GM18526 (cell line): Measurements from ENCODE around the gene KIF25.

Experiments
- POLR2A ChIP-seq: IDR thresholded peaks from 3 replicates; pipeline ENCODE4 v1.6.1; 2011; ENCODE audit not compliant: insufficient read length; ENCODE audit errors: extremely low read depth

Gene KIF25

DNA sequence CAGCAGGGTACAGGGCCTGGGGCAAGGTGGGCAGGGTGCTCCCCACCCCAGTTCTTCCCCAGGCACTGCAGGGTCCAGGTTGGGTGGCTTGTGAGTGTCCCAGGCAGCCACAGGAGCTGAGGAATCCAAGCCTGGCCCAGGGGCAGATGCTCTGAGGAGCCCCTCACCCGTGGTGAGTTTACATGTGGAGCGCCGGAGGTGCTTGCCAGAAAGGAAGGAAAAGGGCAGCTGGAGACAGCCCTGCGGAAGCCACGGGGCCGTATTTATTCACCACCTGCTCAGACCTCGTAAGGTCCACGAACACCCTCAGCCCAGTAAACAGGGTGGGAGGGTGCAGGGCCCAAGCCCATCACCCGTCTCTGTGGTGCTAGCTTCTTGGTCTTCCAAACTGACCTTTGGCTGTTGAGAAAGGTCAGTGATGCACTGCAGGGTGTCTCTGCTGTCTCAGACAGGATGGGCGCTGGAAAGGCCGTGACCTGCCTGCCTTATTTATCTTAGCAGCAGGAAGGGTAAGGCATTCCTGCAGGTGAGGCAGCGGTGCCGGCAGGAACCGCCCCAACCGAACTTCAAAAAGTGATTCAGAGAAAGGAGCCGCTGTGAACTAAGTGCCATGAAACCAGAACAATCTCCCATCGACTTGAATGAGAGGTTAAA, 85.5 kb downstream of the KIF25 start:
- TF ChIP-seq POLR2A: no peak

- TF ChIP-seq POLR2A: no peak
These were observed 86.0 kb downstream of the KIF25 start for GRCh38 chr6:168083514-168083885.

GRCh38 chr6:168084465-168085160, 87.1 kb downstream of the KIF25 start:
- TF ChIP-seq POLR2A: no peak

DNA sequence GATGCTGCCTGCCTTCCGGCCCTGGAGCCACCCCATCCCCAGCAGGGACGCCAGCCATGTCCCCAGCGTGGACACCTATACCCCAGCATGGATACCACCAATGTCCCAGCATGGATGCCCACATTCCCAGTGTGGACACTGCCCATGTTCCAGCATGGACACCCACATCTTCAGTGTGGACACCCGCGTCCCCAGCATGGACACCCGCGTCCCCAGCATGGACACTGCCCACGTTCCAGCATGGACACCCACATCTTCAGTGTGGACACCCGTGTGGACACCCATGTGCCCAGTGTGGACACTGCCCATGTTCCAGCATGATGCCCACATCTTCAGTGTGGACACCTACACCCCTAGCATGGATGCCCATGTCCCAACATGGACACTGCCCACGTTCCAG, 88.6 kb downstream of the KIF25 start:
- TF ChIP-seq POLR2A: no peak

GRCh38 chr6:168086616-168087015, 89.1 kb downstream of the KIF25 start:
- no peak for TF ChIP-seq POLR2A

DNA sequence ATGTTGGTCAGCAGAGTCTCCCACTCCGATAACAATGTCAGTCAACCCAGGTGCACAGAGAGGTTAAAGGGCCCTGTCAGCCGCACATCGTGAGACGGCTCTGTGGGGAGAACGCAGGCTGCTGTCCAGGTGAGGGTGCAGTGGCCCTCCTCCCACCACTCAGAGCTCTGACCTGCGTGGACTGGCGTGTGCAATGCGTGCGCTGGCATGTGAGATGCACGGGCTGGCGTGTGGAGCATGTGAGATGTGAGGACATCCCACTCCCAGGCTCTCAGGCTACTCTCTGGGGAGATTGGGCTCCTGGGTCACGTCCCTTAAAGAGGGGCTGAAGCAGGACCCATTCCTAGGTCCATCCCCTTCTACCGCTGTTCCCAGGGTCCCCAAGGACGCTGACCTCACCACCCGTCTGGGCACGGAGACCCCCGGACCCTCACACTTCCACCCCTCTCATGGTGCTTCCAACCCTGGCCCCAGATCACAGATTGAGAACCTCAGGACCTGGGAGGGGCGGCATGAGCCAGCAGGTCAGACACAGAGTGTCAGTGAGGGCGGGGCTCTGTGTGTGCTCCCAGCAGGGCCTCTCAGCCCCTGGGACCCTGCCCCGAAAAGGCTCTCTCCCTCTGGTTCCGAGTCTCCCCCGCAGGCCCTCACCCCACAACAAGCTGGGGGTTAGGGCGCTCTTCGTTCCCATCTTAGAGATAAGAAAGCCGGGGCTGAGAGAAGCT, 90.1 kb downstream of the KIF25 start:
- no peak for TF ChIP-seq POLR2A

DNA sequence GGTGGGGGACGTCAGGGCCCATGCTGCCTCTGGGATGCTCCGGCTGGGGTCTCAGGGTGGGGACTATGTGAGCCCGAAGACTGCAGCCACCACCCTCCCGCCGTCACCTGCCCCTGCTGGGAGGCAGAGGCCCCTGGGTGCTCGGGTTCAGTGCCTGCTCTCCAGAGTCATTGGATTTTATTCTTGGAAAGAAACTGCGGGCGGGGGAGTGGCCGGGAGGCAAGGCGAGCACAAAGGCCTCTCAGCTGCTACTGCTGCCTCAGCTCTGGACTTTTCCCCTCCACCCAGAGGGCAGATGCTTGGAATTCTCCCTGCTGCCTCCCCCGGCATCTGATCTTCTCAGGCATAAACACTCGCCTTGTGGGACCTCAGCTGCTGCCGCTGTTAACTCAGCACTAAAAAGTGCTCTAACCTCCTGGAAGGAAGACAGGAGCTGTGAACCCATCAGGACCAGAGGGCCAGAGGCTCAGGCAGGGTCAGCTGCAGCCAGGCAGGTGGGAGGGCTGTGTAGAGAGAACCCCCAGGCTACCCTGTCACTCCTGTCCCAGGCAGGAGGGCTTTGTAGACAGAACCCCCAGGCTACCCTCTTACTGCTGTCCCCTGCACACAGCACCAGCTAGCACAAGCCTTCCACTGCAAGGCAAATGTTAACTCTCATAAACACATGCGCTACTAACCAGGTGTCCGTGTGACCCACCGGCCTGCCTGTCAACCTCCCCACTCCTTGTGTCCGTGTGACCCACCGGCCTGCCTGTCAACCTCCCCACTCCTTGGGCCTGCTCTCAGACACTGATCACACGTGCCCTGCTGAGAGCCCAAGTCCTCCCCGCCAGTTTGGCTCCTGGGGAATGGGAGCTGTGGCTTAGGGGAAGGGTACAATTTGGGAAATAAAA, 90.9 kb downstream of the KIF25 start:
- no peak for TF ChIP-seq POLR2A

DNA sequence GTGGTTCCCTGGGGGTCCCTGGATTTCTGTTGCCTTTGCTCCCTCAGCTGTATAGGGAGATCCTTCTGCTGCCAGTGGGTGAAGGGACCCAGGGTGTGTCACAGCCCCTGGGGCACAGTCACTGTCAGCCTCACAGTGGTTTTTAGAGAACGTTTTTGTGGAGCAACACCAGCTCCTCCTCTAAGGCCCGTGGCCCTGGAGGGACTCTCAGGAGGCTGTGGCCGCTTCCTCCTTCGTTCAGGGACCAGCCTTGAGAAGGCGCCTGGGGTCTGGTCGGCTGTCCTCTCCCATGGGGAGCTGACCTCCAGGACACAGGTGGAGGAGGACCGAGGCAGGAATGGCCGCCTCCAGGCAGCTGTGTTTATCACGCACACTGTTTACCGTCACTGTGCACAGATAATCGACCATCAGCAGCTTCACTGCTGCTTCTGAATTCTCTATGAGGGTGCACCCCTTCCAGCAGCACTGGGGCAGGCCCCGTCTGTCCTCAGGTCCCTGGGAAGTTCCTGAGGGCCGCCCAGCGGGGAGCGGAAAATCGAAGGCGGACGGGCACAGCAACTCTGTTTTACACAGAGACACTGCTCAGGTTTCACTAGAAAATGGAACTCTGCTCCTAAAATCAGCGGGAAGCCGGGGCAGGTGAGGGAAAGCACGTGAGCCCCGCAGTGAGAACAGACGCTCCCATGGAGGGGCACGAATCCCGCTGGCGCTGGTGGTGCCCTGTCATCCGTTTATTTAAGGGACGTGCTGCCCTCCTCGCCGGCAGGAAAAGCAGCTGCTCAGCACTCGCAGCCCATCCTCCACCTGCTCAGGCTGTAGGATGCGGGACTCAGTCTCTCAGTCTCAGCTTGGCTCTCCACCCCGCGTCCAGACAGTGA, 92.0 kb downstream of the KIF25 start:
- TF ChIP-seq POLR2A: no peak

- TF ChIP-seq POLR2A: no peak
These were observed 92.7 kb downstream of the KIF25 start for GRCh38 chr6:168090064-168090690.

GRCh38 chr6:168090706-168091105, 93.2 kb downstream of the KIF25 start:
- TF ChIP-seq POLR2A: no peak

DNA sequence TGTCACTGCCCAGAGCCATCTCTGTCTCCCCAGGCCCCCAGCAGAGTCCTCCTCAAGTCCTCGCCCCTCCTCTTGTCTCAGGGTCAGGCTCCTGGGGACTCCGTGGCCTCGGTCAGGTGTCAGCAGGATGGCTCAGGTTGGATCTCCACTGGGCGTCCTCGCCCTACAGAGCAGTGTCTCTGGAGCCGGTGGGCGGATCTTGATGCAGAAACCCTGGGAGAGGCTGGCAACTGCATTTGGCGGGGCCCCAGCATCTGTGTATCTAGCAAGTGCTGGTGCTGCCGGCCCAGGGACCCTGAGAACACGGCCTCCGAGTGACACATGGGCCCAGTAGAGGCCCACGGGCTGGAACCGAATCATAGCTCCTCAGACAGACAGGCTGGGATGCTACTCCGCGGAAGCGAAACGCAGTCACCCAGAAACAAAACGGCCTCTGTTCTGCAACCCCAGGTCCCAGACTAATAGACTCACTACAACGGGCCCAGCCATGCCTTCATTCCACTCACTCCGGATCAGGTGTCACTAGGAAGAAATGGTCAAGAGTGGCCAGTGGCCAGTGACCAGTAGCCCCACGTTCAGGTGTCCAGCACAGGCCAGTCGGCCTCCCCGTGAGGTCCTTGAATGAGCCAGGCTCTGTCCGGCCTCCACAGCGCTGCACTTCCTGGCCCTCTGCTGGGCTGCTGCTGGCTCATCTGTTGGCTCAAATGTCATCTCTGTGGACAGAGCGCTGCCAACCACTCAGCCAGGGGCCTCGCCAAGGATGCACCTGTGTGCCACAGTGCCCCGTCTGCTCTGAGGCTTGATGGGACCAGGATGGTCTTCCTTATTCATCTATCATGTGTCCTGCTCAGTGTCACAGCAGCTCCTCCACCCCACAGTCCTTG, 94.2 kb downstream of the KIF25 start:
- no peak for TF ChIP-seq POLR2A

DNA sequence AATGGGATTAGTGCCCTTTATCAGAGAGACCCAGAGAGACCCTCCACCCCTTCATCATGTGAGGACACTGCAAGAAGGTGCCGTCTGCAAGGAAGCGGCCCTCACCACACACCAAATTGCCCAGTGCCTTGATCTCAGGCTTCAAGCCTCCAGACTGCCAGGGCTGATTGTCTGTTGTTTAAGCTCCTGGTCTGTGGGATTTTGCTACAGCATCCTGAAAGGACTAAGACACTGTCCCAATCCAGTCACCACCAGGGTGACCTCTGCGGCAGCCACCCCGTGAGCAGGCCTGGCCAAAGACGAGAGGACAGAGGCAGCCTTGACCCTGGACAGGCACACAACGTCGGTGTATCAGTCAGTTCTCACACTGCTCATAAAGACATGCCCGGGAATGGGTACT, 95.1 kb downstream of the KIF25 start:
- no peak for TF ChIP-seq POLR2A

DNA sequence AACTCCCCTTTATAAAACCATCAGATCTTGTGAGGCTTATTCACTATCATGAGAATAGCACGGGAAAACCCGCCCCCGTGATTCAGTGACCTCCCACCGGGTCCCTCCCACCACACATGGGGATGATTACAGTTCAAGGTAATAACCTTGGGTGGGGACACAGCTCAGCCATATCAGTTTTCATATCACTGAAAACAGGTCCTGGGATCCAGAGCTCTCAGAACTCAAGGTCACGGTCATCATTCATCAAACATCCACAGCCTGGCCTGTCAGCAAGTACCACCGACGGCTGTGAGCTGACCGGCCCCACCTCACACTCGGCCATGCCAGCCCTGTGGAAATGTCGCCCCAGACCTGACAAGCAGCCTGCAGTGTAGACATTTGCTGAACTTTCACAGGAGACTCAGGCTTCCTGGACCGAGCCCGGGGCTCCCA, 95.6 kb downstream of the KIF25 start:
- no peak for TF ChIP-seq POLR2A
